LoVo (cell line): ENCODE results near the gene STK32B.

Source experiments
- DNase-seq: peaks from one replicate; pipeline ENCODE4 v3.0.0-alpha.2; 2016; ENCODE audit warnings: low spot score

Gene STK32B

GRCh38 chr4:5471206-5471605 is 419.9 kb downstream of the STK32B start:
- no peak for DNase-seq

GRCh38 chr4:5471691-5472090 is 420.4 kb downstream of the STK32B start:
- DNase-seq, result no peak

DNA sequence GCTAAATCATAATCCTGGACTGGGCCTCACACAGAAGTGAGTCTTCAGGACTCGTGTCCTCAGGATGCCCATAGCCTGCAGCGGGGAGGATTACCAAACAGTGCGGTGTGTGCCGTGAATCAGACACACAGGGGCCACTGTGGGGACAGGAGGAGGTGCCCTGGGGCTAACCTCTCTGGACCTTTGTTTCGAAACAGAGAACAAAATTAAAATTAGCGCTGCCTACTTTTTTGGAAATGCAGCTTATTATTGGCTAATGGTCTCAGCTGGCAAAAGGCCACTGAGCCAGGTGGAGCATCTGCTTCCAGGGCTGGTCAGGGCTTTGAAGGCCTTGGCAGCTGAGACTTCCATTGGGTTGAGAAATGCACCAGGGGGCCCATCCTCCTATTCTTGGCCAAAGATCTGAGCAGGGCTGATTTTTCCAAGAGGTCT is 420.9 kb downstream of the STK32B start:
- no peak for DNase-seq

DNA sequence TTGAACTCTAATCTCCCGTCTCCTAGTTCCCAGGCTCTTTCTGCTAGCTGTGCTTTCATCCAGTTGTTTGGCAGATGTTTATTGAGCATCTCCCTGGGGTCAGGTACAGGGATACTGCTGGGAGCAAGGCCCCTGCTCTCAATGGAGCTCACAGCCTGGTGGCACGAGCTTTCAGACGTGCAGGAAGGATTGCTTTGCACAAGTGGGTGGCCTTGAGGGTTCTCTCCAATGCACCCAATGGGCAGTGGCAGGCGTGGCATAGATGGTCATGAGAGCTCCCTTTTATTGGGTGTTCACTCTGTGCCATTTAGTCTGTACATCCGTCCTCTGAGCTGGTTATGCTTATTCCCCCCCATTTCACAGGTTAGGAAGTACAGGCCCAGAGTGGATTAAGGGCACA is 421.8 kb downstream of the STK32B start:
- no peak for DNase-seq

DNA sequence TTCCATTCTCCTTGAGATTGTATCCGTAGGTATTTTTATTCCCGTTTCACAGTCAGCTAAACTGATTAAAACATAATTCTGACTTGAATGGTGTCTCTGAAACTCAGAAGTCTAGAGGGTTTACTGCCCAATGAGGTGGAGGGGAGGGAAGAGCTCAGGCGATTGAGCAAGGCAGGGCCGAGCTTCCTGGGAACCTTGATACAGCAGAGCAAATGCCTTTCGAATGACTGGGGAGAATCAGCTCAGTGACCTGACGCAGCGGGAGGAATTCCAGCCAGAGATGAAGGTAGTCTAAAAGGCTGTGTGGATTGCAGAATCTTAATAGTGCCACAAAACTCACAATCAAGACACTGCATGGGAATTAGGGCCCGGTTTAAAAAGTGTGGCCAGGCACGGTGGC is 423.5 kb downstream of the STK32B start:
- DNase-seq, result no peak

- no peak for DNase-seq
Measured at GRCh38 chr4:5477613-5478012, 426.3 kb downstream of the STK32B start.

- no peak for DNase-seq
Measured at GRCh38 chr4:5478169-5478568, 426.9 kb downstream of the STK32B start.

GRCh38 chr4:5478697-5479096 is 427.4 kb downstream of the STK32B start:
- DNase-seq, result no peak

DNA sequence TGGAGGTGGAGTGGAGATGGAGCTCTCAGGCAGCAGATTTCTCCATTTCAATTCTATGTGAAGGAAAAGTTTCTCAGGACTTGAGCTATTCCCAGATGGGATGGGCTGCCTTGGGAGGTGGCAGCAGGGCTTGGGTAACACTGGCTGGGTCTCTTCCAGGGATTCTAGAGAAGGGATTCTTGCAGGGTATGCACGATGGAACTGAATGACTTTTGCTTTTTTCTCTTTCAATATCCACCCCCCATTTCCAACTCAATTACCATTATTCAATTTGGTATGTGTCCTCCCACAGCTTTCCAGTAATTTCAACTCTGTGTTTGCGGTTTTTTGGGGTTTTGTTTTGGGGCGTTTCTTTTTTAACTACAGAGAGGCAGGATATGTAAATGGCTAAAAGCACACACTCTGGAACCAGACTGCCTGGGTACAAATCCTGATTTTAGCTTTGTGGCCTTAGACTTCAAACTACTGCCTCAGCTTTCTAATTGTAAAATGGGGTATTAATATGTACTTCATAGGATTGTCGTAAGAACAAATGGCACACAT is 428.3 kb downstream of the STK32B start:
- no peak for DNase-seq

- DNase-seq, result no peak
Measured at GRCh38 chr4:5488413-5488812, 437.1 kb downstream of the STK32B start.

GRCh38 chr4:5489260-5489659 is 438.0 kb downstream of the STK32B start:
- DNase-seq, result no peak

DNA sequence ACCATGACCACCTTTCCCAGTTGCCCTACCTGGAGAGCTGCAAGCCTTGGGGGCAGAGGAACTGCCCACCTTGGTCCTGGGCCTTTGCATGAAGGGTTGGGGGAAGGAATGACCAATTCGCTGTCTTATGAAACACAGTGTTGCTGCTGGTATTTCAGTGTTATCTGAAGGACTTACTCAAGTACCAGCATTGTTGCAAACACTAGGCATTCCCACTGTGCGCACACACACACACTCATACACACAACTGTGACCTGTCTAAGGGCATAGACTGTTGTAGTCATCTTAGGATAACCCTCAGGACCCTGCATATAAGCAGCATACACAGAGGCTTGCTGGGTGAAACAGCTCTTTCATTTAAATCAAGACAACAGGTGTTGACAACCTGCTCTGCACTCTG is 446.2 kb downstream of the STK32B start:
- no peak for DNase-seq

GRCh38 chr4:5500165-5500564 is 448.9 kb downstream of the STK32B start:
- no peak for DNase-seq

- no peak for DNase-seq
Measured at GRCh38 chr4:5503336-5503936, 452.2 kb downstream of the STK32B start.

- DNase-seq, result no peak
Measured at GRCh38 chr4:5504486-5504885, 453.2 kb downstream of the STK32B start.

GRCh38 chr4:5510504-5510903 is 459.2 kb downstream of the STK32B start:
- no peak for DNase-seq

DNA sequence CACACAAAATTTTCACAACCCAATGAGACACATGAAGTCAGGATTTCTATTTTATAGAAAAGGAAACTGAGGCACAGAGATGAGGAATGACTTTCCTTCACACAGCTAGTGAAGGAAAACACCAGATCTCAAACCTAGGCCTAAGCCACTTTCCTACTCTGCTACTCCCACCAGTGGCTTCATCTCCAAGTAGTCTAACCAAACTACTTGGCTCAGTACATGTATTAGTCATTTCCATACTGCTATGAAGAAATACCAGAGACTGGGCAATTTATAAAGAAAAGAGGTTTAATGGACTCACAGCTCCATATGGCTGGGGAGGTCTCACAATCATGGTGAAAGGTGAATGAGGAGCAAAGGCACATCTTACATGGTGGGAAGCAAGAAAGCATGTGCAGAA is 460.5 kb downstream of the STK32B start:
- no peak for DNase-seq

GRCh38 chr4:5515646-5516045 is 464.4 kb downstream of the STK32B start:
- no peak for DNase-seq

DNA sequence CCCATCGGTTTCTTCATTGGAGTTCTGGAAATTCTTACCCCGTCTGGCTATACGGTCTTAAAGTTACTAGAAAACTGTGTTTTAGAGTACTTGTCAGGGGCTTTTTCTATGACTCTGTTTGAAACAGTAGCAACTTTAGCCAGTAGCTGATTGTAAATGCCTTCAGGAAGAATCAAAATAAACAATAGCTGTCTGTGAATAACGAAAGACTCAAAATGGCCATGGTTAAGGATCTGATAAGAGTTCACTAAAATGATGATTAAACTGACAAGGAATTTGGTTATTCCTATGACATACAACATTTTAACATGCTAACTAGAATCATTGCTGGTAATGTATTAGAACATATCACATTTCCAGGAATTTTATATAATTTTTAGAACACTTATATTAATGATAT is 466.1 kb downstream of the STK32B start:
- DNase-seq, result no peak

GRCh38 chr4:5524446-5525299 is 473.4 kb downstream of the STK32B start:
- DNase-seq, result no peak

DNA sequence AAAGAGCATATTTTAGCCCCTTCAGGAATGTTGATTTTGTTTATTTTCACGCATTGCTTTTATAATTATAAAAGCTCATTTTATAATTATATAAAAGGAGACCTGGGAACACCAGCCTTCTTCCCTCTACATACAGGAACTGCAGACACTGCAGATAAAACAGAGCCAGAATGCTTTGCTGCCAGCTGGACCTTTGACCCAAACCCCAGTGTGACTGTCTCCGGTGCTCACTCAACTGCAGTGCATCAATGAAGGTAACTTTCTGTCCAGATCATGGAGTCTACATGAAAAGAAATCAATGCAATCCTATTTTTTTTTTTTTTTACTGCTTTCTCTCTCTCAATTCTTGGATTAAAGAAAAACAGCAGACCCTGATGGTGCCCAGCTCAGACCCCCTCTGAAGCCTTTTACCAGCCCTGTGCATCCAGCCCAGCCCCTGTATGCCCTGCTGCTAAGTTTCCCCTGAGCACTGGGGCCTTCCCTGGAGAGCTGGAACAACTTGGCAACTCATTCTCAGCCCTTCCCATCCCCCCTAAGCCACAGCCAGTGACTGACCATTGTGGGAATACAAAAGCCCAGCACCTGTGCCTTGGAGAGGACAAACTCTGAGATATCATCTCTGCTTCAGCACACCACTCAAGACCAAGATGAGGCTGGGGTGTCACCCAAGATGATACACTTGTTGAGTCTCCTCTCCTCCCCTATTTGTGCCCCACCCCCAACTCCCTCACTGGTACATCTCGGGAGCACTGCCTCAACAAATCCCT is 475.0 kb downstream of the STK32B start:
- DNase-seq, result no peak

GRCh38 chr4:5527211-5527610 is 475.9 kb downstream of the STK32B start:
- no peak for DNase-seq

DNA sequence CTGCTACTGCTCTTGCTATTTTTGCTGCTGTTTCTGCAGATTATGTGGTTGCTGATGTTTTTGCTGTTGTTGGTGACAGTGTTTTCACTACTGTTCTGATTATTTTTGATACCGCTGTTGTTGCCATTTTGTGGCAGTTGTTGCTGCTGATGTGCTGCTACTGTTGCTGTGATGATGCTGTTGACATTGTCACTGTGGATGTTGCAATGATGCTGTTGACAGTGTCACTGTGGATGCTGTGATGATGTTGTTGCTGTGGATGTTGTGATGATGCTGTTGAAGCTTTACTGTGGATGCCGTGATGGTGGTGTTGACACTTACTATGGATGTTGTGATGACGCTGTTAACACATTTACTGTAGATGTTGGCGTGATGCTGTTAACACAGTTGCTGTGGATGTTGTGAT is 476.8 kb downstream of the STK32B start:
- DNase-seq, result no peak
